Ectodermal cell (in vitro differentiated cells): ENCODE results near the gene RNF38.
"Not testable (repeated sequence)": the region's sequence is repeated elsewhere in the genome, so short reads cannot be mapped to it uniquely, and the experiment has no call there.

Experiments used
- H3K27ac ChIP-seq: 2 replicates; pipeline ENCODE4 v1.7.0; 2013; ENCODE audit warnings: mild to moderate bottlenecking, low read depth, low read length; ENCODE audit not compliant: insufficient read depth, poor library complexity, severe bottlenecking
- H3K27me3 ChIP-seq: 2 replicates; pipeline ENCODE4 v1.7.0; 2013; ENCODE audit warnings: mild to moderate bottlenecking, low read length; ENCODE audit not compliant: insufficient read depth, control insufficient read depth, poor library complexity, severe bottlenecking
- H3K36me3 ChIP-seq: one replicate; pipeline ENCODE4 v1.7.0; 2013; ENCODE audit warnings: low read length; ENCODE audit not compliant: control insufficient read depth, insufficient read depth
- H3K4me1 ChIP-seq: one replicate; pipeline ENCODE4 v1.7.0; 2013; ENCODE audit warnings: low read length; ENCODE audit not compliant: control insufficient read depth, insufficient read depth
- H3K4me3 ChIP-seq: 2 replicates; pipeline ENCODE4 v1.7.0; 2013; ENCODE audit warnings: low read depth, low read length, control low read depth; ENCODE audit not compliant: insufficient read depth
- H3K9me3 ChIP-seq: 2 replicates; pipeline ENCODE4 v1.7.0; 2013; ENCODE audit warnings: mild to moderate bottlenecking, low read length, moderate library complexity; ENCODE audit not compliant: control insufficient read depth
- WGBS, 2 experiments: methylation state at CpG; one replicate each; pipeline ENCODE4 v1.1.7; 2013; ENCODE audit warnings: missing lambda C conversion rate in 2 of 2; 5-methylcytosine and 5-hydroxymethylcytosine counted together

RNF38 gene

DNA sequence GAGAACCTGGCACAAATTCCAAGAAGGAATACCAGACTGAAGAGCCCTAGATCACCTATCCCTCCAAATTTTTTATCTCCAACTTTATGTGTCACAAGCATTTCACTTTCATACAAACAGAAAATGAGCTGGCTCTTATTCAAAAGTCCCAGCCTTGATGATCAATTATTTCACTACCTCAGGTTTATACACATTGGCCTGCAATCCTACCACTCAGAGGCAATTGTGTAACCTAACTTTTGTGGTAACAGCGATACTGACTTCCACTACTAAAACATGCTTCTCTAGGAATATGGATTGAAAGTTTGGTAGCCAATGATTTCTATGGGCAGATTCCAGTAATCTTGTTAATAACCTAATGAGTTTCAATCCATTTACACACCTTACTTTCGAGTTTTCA lies 10.5 kb downstream of the RNF38 start:
- Histone ChIP-seq H3K36me3 (no peaks in the 10 kb centered on the region), H3K27ac (no peak overlapping the region), H3K4me3 (no peak overlapping the region), H3K4me1 (peaks cover 3% of the 10 kb centered on the region), H3K9me3 (no peaks in the 10 kb centered on the region), H3K27me3 (no peaks in the 10 kb centered on the region)
- 96 to 100% methylated on average over 1 to 2 of the region's 2 CpGs for WGBS, 2 experiments

- H3K9me3 ChIP-seq, H3K4me3 ChIP-seq, H3K27ac ChIP-seq, H3K36me3 ChIP-seq, H3K27me3 ChIP-seq, H3K4me1 ChIP-seq: not testable (repeated sequence)
- 90 to 97% methylated on average over 7 of the region's 7 CpGs for WGBS, 2 experiments
Measured at GRCh38 chr9:36386396-36386965, 13.6 kb downstream of the RNF38 start.

GRCh38 chr9:36382484-36382883 lies 17.6 kb downstream of the RNF38 start:
- Histone ChIP-seq H3K27me3 (no peaks in the 10 kb centered on the region), H3K4me1 (no peaks in the 10 kb centered on the region), H3K36me3 (no peaks in the 10 kb centered on the region), H3K27ac (no peak overlapping the region), H3K9me3 (no peaks in the 10 kb centered on the region), H3K4me3 (no peak overlapping the region)

GRCh38 chr9:36364577-36364976 lies 35.5 kb downstream of the RNF38 start:
- Histone ChIP-seq H3K9me3 (no peaks in the 10 kb centered on the region), H3K27me3 (no peaks in the 10 kb centered on the region), H3K36me3 (peaks cover 33% of the 10 kb centered on the region), H3K4me3 (no peak overlapping the region), H3K4me1 (no peaks in the 10 kb centered on the region), H3K27ac (no peak overlapping the region)
- 83 to 96% methylated on average over 1 of the region's 1 CpG for WGBS, 2 experiments

DNA sequence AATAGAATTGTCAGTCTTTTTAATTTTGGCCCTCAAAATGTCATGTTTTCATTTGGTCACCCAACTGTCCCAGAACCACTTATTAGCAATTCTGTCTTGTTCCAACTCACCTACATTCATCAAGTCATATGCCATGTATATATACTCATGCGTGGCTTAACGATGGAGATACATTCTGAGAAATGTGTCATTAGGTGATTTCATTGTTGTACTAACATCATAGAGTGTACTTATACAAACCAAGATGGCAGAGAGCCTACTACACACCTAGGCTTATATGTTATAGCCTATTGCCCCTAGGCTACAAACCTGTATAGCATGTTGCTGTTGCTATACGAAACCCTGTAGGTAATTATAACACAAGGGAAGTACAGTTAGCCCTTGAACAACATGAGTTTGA lies 36.6 kb downstream of the RNF38 start:
- H3K4me3 ChIP-seq = no peak overlapping the region
- H3K27ac ChIP-seq = no peak overlapping the region
- no peaks in the 10 kb centered on the region for H3K4me1 ChIP-seq
- 93 to 98% methylated on average over 1 to 3 of the region's 3 CpGs for WGBS, 2 experiments
- H3K36me3 ChIP-seq = peaks cover 24% of the 10 kb centered on the region
- no peaks in the 10 kb centered on the region for H3K9me3 ChIP-seq
- no peaks in the 10 kb centered on the region for H3K27me3 ChIP-seq

GRCh38 chr9:36358486-36358885 lies 41.6 kb downstream of the RNF38 start:
- Histone ChIP-seq H3K4me3 (no peak overlapping the region), H3K4me1 (no peaks in the 10 kb centered on the region), H3K36me3 (peaks cover 33% of the 10 kb centered on the region), H3K9me3 (no peaks in the 10 kb centered on the region), H3K27ac (no peak overlapping the region), H3K27me3 (no peaks in the 10 kb centered on the region)
- 91 to 97% methylated on average over 5 of the region's 5 CpGs for WGBS, 2 experiments

GRCh38 chr9:36357639-36358038 lies 42.4 kb downstream of the RNF38 start:
- Histone ChIP-seq H3K27ac (no peak overlapping the region), H3K4me3 (no peak overlapping the region), H3K4me1 (no peaks in the 10 kb centered on the region), H3K36me3 (peaks cover 27% of the 10 kb centered on the region), H3K27me3 (no peaks in the 10 kb centered on the region), H3K9me3 (no peaks in the 10 kb centered on the region)
- 83 to 93% methylated on average over 1 of the region's 1 CpG for WGBS, 2 experiments

GRCh38 chr9:36346569-36346968 lies 53.5 kb downstream of the RNF38 start:
- Histone ChIP-seq H3K36me3 (peaks cover 55% of the 10 kb centered on the region), H3K9me3 (no peaks in the 10 kb centered on the region), H3K4me1 (no peaks in the 10 kb centered on the region), H3K27ac (no peak overlapping the region), H3K4me3 (no peak overlapping the region), H3K27me3 (no peaks in the 10 kb centered on the region)
- 95 to 96% methylated on average over 3 of the region's 3 CpGs for WGBS, 2 experiments

GRCh38 chr9:36345103-36345846 lies 54.8 kb downstream of the RNF38 start:
- 89 to 96% methylated on average over 5 to 6 of the region's 6 CpGs for WGBS, 2 experiments
- Histone ChIP-seq H3K4me3 (no peak overlapping the region), H3K27ac (no peak overlapping the region), H3K9me3 (no peaks in the 10 kb centered on the region), H3K36me3 (peaks cover 53% of the 10 kb centered on the region), H3K27me3 (no peaks in the 10 kb centered on the region), H3K4me1 (no peaks in the 10 kb centered on the region)

DNA sequence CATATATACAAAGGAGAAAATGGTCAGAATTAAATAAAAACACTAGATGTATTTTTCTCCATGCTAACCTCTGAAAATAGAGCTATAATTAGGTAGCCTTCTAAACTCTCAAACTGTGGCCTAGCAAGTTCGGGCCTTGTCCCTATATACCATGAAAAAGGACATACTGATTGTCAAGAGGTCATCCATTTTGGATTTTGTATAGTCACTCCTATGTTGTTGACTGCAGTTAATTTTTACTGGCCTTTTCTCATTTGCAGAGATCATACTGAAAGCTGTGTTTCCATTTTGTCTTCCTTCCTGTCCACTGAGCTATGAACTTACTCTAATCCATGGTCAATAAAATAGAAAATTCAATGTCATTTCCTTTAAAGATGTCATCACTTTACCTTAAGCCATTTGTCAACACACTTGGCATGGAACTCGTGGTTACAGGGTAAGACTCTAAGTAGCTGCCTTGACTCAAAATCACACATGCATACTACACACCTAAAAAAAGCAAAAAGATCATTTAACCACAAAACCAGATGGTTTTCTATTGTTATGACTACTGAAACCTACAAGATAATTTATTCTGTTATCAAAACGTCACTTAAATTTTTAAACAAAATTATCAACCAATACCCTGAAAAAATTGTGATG lies 58.0 kb downstream of the RNF38 start:
- H3K36me3 ChIP-seq = peaks cover 52% of the 10 kb centered on the region
- H3K27ac ChIP-seq = no peak overlapping the region
- 98% methylated on average over 2 to 3 of the region's 3 CpGs for WGBS, 2 experiments

More for the DNA sequence above, 58.0 kb downstream of the RNF38 start:
- Histone ChIP-seq H3K4me1 (no peaks in the 10 kb centered on the region), H3K9me3 (no peaks in the 10 kb centered on the region), H3K27me3 (no peaks in the 10 kb centered on the region), H3K4me3 (no peak overlapping the region)
